Esophagus muscularis mucosa (tissue), 3 donors: ENCODE data around the gene TTC34.

Experiments used
- CTCF ChIP-seq, 3 experiments: fragments of 200-600 bp in 2 of 3; fragments of 450-650 bp in 1 of 3; sonication (generic) in 2 of 3; IDR thresholded peaks; one replicate each; pipeline ENCODE4 v1.5.1; 2017 to 2019; ENCODE audit warnings: antibody characterized with exemption in 3 of 3, mild to moderate bottlenecking in 2 of 3, moderate library complexity in 1 of 3
- POLR2AphosphoS5 ChIP-seq, 2 donors: sonication (generic); formaldehyde crosslinking; IDR thresholded peaks; one replicate each; pipeline ENCODE4 v1.6.1; 2017; ENCODE audit warnings: antibody characterized with exemption in 2 of 2

GRCh38 chr1:2791027-2791760, 10.3 kb downstream of the TTC34 start:
- TF ChIP-seq CTCF (IDR thresholded peaks at IDR 0.05) (no peak), POLR2AphosphoS5 (IDR thresholded peaks at IDR 0.05) (no peak)
